Hepatocyte (in vitro differentiated cells): ENCODE data around the gene ZNF764. TPM values are rescaled to one million over a fixed set of nuclear protein-coding genes. Genes with fewer than 3 reads are reported as not detected.

ENCODE experiments used
- DNase-seq: peaks from one replicate; pipeline ENCODE4 v3.0.0-alpha.2; 2016; ENCODE audit warnings: low spot score
- H2AFZ ChIP-seq: fragments of 200-600 bp; sonication (generic); 2 replicates; pipeline ENCODE4 v1.6.0; 2016; ENCODE audit warnings: antibody characterized with exemption, mild to moderate bottlenecking
- H3K27ac ChIP-seq: fragments of 200-600 bp; sonication (generic); 2 replicates; pipeline ENCODE4 v1.5.1; 2016; ENCODE audit warnings: mild to moderate bottlenecking
- H3K27me3 ChIP-seq: fragments of 200-600 bp; sonication (generic); 2 replicates; pipeline ENCODE4 v1.6.1; 2016
- H3K36me3 ChIP-seq: fragments of 200-600 bp; sonication (generic); replicated peaks from 2 replicates; pipeline ENCODE4 v1.5.1; 2016; ENCODE audit warnings: low read depth; ENCODE audit not compliant: insufficient read depth
- H3K4me1 ChIP-seq: fragments of 200-600 bp; sonication (generic); 2 replicates; pipeline ENCODE4 v1.5.1; 2016; ENCODE audit warnings: mild to moderate bottlenecking, moderate library complexity; ENCODE audit not compliant: insufficient read depth
- H3K4me2 ChIP-seq: fragments of 200-600 bp; sonication (generic); 2 replicates; pipeline ENCODE4 v1.6.0; 2016
- H3K4me3 ChIP-seq: fragments of 200-600 bp; sonication (generic); 2 replicates; pipeline ENCODE4 v1.5.1; 2016; ENCODE audit warnings: mild to moderate bottlenecking
- H3K79me2 ChIP-seq: fragments of 200-600 bp; sonication (generic); 2 replicates; pipeline ENCODE4 v1.6.0; 2017; ENCODE audit warnings: mild to moderate bottlenecking
- H3K9me2 ChIP-seq: fragments of 200-600 bp; sonication (generic); replicated peaks from 2 replicates; pipeline ENCODE4 v1.6.0; 2017; ENCODE audit warnings: mild to moderate bottlenecking; ENCODE audit not compliant: insufficient read depth
- H3K9me3 ChIP-seq: fragments of 200-600 bp; sonication (generic); 2 replicates; pipeline ENCODE4 v1.5.1; 2016; ENCODE audit warnings: low read depth, mild to moderate bottlenecking
- H4K20me1 ChIP-seq: fragments of 200-600 bp; sonication (generic); 2 replicates; pipeline ENCODE4 v1.6.0; 2016; ENCODE audit warnings: mild to moderate bottlenecking; ENCODE audit not compliant: insufficient read depth, poor library complexity, severe bottlenecking
- EZH2 ChIP-seq: fragments of 200-600 bp; sonication (generic); IDR thresholded peaks from 2 replicates; pipeline ENCODE4 v1.6.1; 2016; ENCODE audit warnings: antibody characterized with exemption, mild to moderate bottlenecking, borderline replicate concordance
- EZH2phosphoT487 ChIP-seq: fragments of 200-600 bp; sonication (generic); IDR thresholded peaks from one replicate; pipeline ENCODE4 v1.6.1; 2018; ENCODE audit warnings: antibody characterized with exemption, mild to moderate bottlenecking, low read depth, moderate library complexity; ENCODE audit not compliant: unreplicated experiment, severe bottlenecking
- WGBS: methylation state at CpG from one replicate; pipeline ENCODE4 v1.1.6; 2016; ENCODE audit warnings: low lambda C conversion rate; ENCODE audit errors: missing lambda C conversion rate; 5-methylcytosine and 5-hydroxymethylcytosine counted together
- polyA plus RNA-seq: library from polyadenylated mRNA; unstranded; fragments of >200 nt; fragmentation: Nextera tagmentation; extraction: Ambion mirVana; gene quantifications from 2 replicates; pipeline ENCODE4 v1.2.1, GENCODE V29; 2016
- total RNA-seq: library from RNA; depleted of rRNA; stranded (reverse); fragments of >200 nt; gene quantifications from 2 replicates; pipeline ENCODE4 v1.2.3, GENCODE V29; 2014
- TF ChIP-seq, protein P1 (sequence below): fragments of 200-600 bp; sonication (generic); IDR thresholded peaks from 2 replicates; pipeline ENCODE4 v1.5.1; 2016; ENCODE audit warnings: antibody characterized with exemption, mild to moderate bottlenecking; ENCODE audit not compliant: poor library complexity

The ZNF764 gene
- total and polyA plus RNA-seq, 2 experiments from 2014 or later = 9.8 to 12.1 TPM

DNA sequence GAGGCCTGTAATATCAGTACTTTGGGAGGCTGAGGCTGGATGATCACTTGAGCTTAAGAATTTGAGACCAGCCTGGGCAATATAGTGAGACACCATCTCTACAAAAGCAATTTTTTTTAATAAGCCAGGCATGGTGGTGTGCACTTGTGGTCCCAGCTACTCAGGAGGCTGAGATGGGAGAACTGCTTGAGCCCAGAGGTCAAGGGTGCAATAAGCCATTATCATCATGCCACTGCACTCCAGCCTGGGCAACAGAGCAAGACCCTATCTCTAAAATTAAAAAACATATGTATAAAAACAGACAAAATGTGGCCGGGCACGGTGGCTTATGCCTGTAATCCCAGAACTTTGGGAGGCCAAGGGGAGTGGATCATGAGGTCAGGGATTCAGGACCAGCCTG, 30.5 kb upstream of the ZNF764 start:
- Histone ChIP-seq H3K4me3 (no peak overlapping the region), H3K9me2 (no peaks in the 10 kb centered on the region), H3K36me3 (no peaks in the 10 kb centered on the region), H3K4me2 (no peak overlapping the region), H3K79me2 (peaks cover 16% of the 10 kb centered on the region), H2AFZ (no peak overlapping the region), H3K27me3 (no peaks in the 10 kb centered on the region), H4K20me1 (no peaks in the 10 kb centered on the region), H3K27ac (no peak overlapping the region), H3K9me3 (no peaks in the 10 kb centered on the region), H3K4me1 (peaks cover 7% of the 10 kb centered on the region)
- DNase-seq = no peak
- 100% methylated on average over 2 of the region's 2 CpGs for WGBS
- TF ChIP-seq EZH2 = no peak
- TF ChIP-seq, protein P1, sequence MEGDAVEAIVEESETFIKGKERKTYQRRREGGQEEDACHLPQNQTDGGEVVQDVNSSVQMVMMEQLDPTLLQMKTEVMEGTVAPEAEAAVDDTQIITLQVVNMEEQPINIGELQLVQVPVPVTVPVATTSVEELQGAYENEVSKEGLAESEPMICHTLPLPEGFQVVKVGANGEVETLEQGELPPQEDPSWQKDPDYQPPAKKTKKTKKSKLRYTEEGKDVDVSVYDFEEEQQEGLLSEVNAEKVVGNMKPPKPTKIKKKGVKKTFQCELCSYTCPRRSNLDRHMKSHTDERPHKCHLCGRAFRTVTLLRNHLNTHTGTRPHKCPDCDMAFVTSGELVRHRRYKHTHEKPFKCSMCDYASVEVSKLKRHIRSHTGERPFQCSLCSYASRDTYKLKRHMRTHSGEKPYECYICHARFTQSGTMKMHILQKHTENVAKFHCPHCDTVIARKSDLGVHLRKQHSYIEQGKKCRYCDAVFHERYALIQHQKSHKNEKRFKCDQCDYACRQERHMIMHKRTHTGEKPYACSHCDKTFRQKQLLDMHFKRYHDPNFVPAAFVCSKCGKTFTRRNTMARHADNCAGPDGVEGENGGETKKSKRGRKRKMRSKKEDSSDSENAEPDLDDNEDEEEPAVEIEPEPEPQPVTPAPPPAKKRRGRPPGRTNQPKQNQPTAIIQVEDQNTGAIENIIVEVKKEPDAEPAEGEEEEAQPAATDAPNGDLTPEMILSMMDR = no peak
- no peak for TF ChIP-seq EZH2phosphoT487

GRCh38 chr16:30585400-30586191, 27.4 kb upstream of the ZNF764 start, which contains the start of gene ZNF785:
TSS of gene ZNF785 (minus strand) at chr16:30585697. CDS start at chr16:30585611, 86 bp downstream.
- TF ChIP-seq, protein P1 = no peak
- TF ChIP-seq EZH2phosphoT487 (no peak), EZH2 (no peak)
- Histone ChIP-seq H3K27ac (peak within 1 kb of the TSS; percentile 88), H3K27me3 (no peaks in the 10 kb centered on the region), H2AFZ (peak within 1 kb of the TSS; percentile 63), H3K4me3 (peak within 1 kb of the TSS; percentile 50), H3K4me1 (peaks cover 7% of the 10 kb centered on the region), H3K79me2 (peaks cover 42% of the 10 kb centered on the region), H3K36me3 (no peaks in the 10 kb centered on the region), H4K20me1 (no peaks in the 10 kb centered on the region), H3K9me2 (no peaks in the 10 kb centered on the region), H3K4me2 (peak within 1 kb of the TSS; percentile 88), H3K9me3 (no peaks in the 10 kb centered on the region)
- DNase-seq = peak; percentile 97
- 5% methylated on average over 49 of the region's 50 CpGs for whole genome bisulfite sequencing

GRCh38 chr16:30585022-30585399, 26.8 kb upstream of the ZNF764 start:
- DNase-seq = peak; percentile 21
- no peaks in the 10 kb centered on the region for H3K9me2 ChIP-seq
- H3K4me1 ChIP-seq = peaks cover 7% of the 10 kb centered on the region
- H3K27me3 ChIP-seq = no peaks in the 10 kb centered on the region
- H3K4me3 ChIP-seq = peak overlapping the region; percentile 50
- H2AFZ ChIP-seq = peak overlapping the region; percentile 63
- peaks cover 44% of the 10 kb centered on the region for H3K79me2 ChIP-seq
- no peaks in the 10 kb centered on the region for H3K9me3 ChIP-seq
- WGBS = 3% methylated on average over 21 of the region's 23 CpGs
- H3K36me3 ChIP-seq = no peaks in the 10 kb centered on the region
- TF ChIP-seq EZH2phosphoT487 (no peak), EZH2 (no peak)
- TF ChIP-seq, protein P1 = no peak
- peak overlapping the region; percentile 88 for H3K4me2 ChIP-seq
- H3K27ac ChIP-seq = peak overlapping the region; percentile 88
- H4K20me1 ChIP-seq = no peaks in the 10 kb centered on the region
